HepG2 (cell line): ENCODE measurements around the gene C19orf73. TPM values are rescaled to one million over a fixed set of nuclear protein-coding genes. Genes with fewer than 3 reads are reported as not detected.

ENCODE experiments used
- BRCA1 ChIP-seq: sonication (generic); formaldehyde crosslinking; IDR thresholded peaks from 2 replicates; pipeline ENCODE4 v1.4.0; 2020; ENCODE audit warnings: missing genetic modification reagents
- ELK4 ChIP-seq: sonication (generic); formaldehyde crosslinking; IDR thresholded peaks from 2 replicates; pipeline ENCODE4 v1.9.0; 2021; ENCODE audit warnings: missing genetic modification reagents, borderline replicate concordance
- ETV6 ChIP-seq: sonication (generic); formaldehyde crosslinking; conservative IDR thresholded peaks from 2 replicates; pipeline ENCODE4 v1.4.0; 2020; ENCODE audit warnings: missing genetic modification reagents
- FOXK1 ChIP-seq: sonication (generic); formaldehyde crosslinking; IDR thresholded peaks from 2 replicates; pipeline ENCODE4 v1.4.0; 2020; ENCODE audit warnings: low read depth, missing genetic modification reagents, borderline replicate concordance
- GABPA ChIP-seq, 2 experiments: IDR thresholded peaks; 2 replicates each; pipeline ENCODE4 v1.6.1; 2011 to 2016; ENCODE audit warnings: low read depth in 2 of 2, low read length in 1 of 2, missing biosample characterization in 1 of 2, missing genetic modification characterization in 1 of 2
- GPBP1L1 ChIP-seq: sonication (generic); formaldehyde crosslinking; IDR thresholded peaks from 2 replicates; pipeline ENCODE4 v1.5.0; 2020; ENCODE audit warnings: mild to moderate bottlenecking, missing genetic modification reagents
- HDAC6 ChIP-seq: fragments of 200-600 bp; sonication (generic); IDR thresholded peaks from 2 replicates; pipeline ENCODE4 v1.7.0; 2017; ENCODE audit warnings: mild to moderate bottlenecking, antibody characterized with exemption, low read length, low read depth
- KAT7 ChIP-seq: IDR thresholded peaks from 2 replicates; pipeline ENCODE4 v1.6.1; 2018; ENCODE audit warnings: borderline replicate concordance, missing compliant biosample characterization
- KDM2A ChIP-seq: sonication (generic); formaldehyde crosslinking; IDR thresholded peaks from 2 replicates; pipeline ENCODE4 v1.4.0; 2020; ENCODE audit warnings: low read depth, missing genetic modification reagents, borderline replicate concordance
- KDM4B ChIP-seq: sonication (generic); formaldehyde crosslinking; IDR thresholded peaks from 2 replicates; pipeline ENCODE4 v1.4.0; 2020; ENCODE audit warnings: missing genetic modification reagents
- MED13 ChIP-seq: sonication (generic); formaldehyde crosslinking; IDR thresholded peaks from 2 replicates; pipeline ENCODE4 v1.5.0; 2020; ENCODE audit warnings: missing genetic modification reagents
- MEIS1 ChIP-seq: sonication (generic); formaldehyde crosslinking; IDR thresholded peaks from 2 replicates; pipeline ENCODE4 v1.9.0; 2021; ENCODE audit warnings: mild to moderate bottlenecking, missing genetic modification reagents, moderate library complexity, borderline replicate concordance
- NKX3-1 ChIP-seq: sonication (generic); formaldehyde crosslinking; IDR thresholded peaks from 2 replicates; pipeline ENCODE4 v1.5.0; 2020; ENCODE audit warnings: missing genetic modification reagents
- PHF21A ChIP-seq: sonication (generic); formaldehyde crosslinking; IDR thresholded peaks from 2 replicates; pipeline ENCODE4 v1.5.0; 2020; ENCODE audit warnings: mild to moderate bottlenecking, missing genetic modification reagents
- PHF8 ChIP-seq: sonication (generic); formaldehyde crosslinking; IDR thresholded peaks from 2 replicates; pipeline ENCODE4 v1.5.0; 2020; ENCODE audit warnings: missing genetic modification reagents
- POLR2AphosphoS5 ChIP-seq: IDR thresholded peaks from 2 replicates; pipeline ENCODE4 v1.6.1; 2012; ENCODE audit warnings: low read depth, low read length
- RORA ChIP-seq: sonication (generic); formaldehyde crosslinking; IDR thresholded peaks from 2 replicates; pipeline ENCODE4 v1.5.0; 2020; ENCODE audit warnings: mild to moderate bottlenecking, missing genetic modification reagents, moderate library complexity
- SP5 ChIP-seq: IDR thresholded peaks from 2 replicates; pipeline ENCODE4 v1.6.1; 2016; ENCODE audit warnings: low read depth, borderline replicate concordance
- SRSF4 ChIP-seq: fragments of 200-400 bp; formaldehyde crosslinking; IDR thresholded peaks from one replicate; pipeline ENCODE4 v1.6.1; 2018; ENCODE audit warnings: mild to moderate bottlenecking, low read depth, low read length, moderate library complexity; ENCODE audit not compliant: poor library complexity, severe bottlenecking
- STAT5B ChIP-seq: sonication (generic); formaldehyde crosslinking; IDR thresholded peaks from 2 replicates; pipeline ENCODE4 v1.4.0; 2020; ENCODE audit warnings: missing genetic modification reagents
- ZBTB7A ChIP-seq: sonication (generic); formaldehyde crosslinking; IDR thresholded peaks from 2 replicates; pipeline ENCODE4 v1.8.0; 2022; ENCODE audit warnings: mild to moderate bottlenecking, missing genetic modification reagents
- ZNF225 ChIP-seq: sonication (generic); formaldehyde crosslinking; IDR thresholded peaks from 2 replicates; pipeline ENCODE4 v1.4.0; 2020; ENCODE audit warnings: mild to moderate bottlenecking, missing genetic modification reagents
- ZNF256 ChIP-seq: sonication (generic); formaldehyde crosslinking; conservative IDR thresholded peaks from 2 replicates; pipeline ENCODE4 v1.4.0; 2020; ENCODE audit warnings: missing genetic modification reagents
- ZNF33A ChIP-seq: sonication (generic); formaldehyde crosslinking; IDR thresholded peaks from 2 replicates; pipeline ENCODE4 v1.5.1; 2020; ENCODE audit warnings: missing genetic modification reagents, mild to moderate bottlenecking, moderate library complexity, borderline replicate concordance
- ZNF367 ChIP-seq: sonication (generic); formaldehyde crosslinking; IDR thresholded peaks from 2 replicates; pipeline ENCODE4 v1.4.0; 2020; ENCODE audit warnings: missing genetic modification reagents, borderline replicate concordance
- ZNF598 ChIP-seq: sonication (generic); formaldehyde crosslinking; IDR thresholded peaks from 2 replicates; pipeline ENCODE4 v1.5.1; 2020; ENCODE audit warnings: mild to moderate bottlenecking, missing genetic modification reagents, borderline replicate concordance
- ZNF841 ChIP-seq: sonication (generic); formaldehyde crosslinking; IDR thresholded peaks from 2 replicates; pipeline ENCODE4 v1.8.1; 2023; ENCODE audit warnings: missing genetic modification reagents, borderline replicate concordance
- polyA plus RNA-seq, 8 experiments: library from polyadenylated mRNA; depleted of rRNA in 3 of 8; stranded (reverse) in 7 of 8; unstranded in 1 of 8; fragments of >200 nt; fragmentation: Illumina TruSeq in 4 of 8; extraction: Trizol in 4 of 8; gene quantifications; 2 replicates each; pipeline versions ENCODE4 v1.2.1 to v1.2.3, GENCODE V29; 2011 to 2016; ENCODE audit warnings: low read depth in 4 of 8, missing spikeins in 1 of 8, mixed read lengths in 1 of 8; ENCODE audit not compliant: insufficient read depth in 1 of 8
- total RNA-seq, 5 experiments: library from RNA; depleted of rRNA; stranded (reverse); fragments of >200 nt; fragmentation: Illumina TruSeq; extraction: Trizol; gene quantifications; 2 replicates each; pipeline ENCODE4 v1.2.3, GENCODE V29; 2016; ENCODE audit warnings: low read depth in 1 of 5
- TF ChIP-seq, protein P1 (sequence below): sonication (generic); formaldehyde crosslinking; IDR thresholded peaks from 2 replicates; pipeline ENCODE4 v1.8.0; 2023; ENCODE audit warnings: mild to moderate bottlenecking, missing genetic modification reagents

The C19orf73 gene
- total and polyA plus RNA-seq, 2 of the 13 experiments (the other 11 are each of a cell fraction or from before 2014, with no cell fraction given): 1.4 to 1.5 TPM

DNA sequence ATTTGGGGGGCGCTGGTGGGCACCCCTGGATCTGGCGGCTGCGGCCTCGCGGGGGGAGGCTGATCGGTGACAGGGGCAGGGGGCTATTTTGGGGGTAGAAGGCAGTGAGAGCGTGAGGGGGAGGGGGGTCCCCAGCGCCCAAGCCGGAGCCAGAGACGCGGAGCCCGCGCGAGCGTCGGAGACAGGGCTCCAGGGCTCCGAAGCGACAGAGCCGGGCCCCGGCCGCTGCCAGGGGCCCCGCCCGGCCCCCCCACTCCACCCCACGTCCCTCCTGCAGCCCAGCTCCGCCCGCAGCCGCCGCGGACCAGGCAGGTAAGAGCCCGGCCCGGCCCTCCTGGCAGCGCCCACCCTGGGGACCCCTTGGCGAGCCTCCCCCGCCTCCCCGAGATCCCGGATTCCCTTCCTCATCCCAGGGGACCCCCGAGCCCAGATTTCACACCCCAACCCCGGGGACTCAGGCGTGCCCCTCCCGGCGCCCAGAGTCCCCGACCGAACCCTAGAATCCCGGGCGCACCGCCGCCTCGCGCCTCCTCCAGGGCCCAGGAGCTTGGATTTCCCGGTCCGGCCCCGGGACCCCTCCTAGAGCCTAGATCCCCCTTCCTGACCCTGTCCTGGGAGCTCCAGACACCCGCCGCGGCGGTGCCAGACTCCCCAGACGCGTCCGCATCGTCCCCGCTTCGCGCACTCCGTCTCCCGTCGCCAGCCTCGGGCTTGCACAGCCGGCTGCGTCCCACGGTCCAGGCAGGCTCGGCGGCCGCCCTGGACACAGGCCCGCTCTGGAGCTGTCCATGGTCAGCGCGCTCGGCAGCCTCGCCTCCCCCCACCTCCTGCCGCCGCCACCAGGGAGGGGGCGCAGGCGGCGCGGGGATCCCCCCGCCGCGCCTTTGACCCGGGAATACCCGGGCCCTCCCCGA is 725 bp upstream of the C19orf73 start, which contains the start of gene PPFIA3 (continued):
- TF ChIP-seq ZNF33A (no peak), ZNF841 (CRISPR knock-in tag) (no peak), SP5 (CRISPR knock-in tag) (no peak), KDM2A (CRISPR knock-in tag) (peak; percentile 71; the same call in 1 of the 2 replicates), ZBTB7A (CRISPR knock-in tag) (no peak), SRSF4 (no peak), BRCA1 (CRISPR knock-in tag) (no peak), MEIS1 (no peak), STAT5B (CRISPR knock-in tag) (peak; percentile 73; the same call in 1 of the 2 replicates), ZNF225 (CRISPR knock-in tag) (no peak; the same call in 1 of the 2 replicates), ZNF256 (CRISPR knock-in tag) (no peak), HDAC6 (no peak), RORA (CRISPR knock-in tag) (no peak), GABPA (IDR thresholded peaks at IDR 0.05; ENCODE audit: low read depth, low read length) (no peak), GABPA (CRISPR knock-in tag; IDR thresholded peaks at IDR 0.05; ENCODE audit: low read depth) (no peak), ELK4 (CRISPR knock-in tag) (no peak), ZNF598 (no peak), POLR2AphosphoS5 (no peak), MED13 (CRISPR knock-in tag) (peak; percentile 58), KDM4B (0 out of 2 replicates have a peak, but pooled peaks have one; percentile 37), NKX3-1 (CRISPR knock-in tag) (no peak), ETV6 (CRISPR knock-in tag) (0 out of 2 replicates have a peak, but pooled peaks have one; percentile 68), ZNF367 (CRISPR knock-in tag) (no peak), GPBP1L1 (CRISPR knock-in tag) (no peak), PHF21A (peak; percentile 39; the same call in 1 of the 2 replicates), KAT7 (CRISPR knock-in tag) (no peak), FOXK1 (CRISPR knock-in tag) (no peak), PHF8 (CRISPR knock-in tag) (no peak)
- TF ChIP-seq, protein P1, sequence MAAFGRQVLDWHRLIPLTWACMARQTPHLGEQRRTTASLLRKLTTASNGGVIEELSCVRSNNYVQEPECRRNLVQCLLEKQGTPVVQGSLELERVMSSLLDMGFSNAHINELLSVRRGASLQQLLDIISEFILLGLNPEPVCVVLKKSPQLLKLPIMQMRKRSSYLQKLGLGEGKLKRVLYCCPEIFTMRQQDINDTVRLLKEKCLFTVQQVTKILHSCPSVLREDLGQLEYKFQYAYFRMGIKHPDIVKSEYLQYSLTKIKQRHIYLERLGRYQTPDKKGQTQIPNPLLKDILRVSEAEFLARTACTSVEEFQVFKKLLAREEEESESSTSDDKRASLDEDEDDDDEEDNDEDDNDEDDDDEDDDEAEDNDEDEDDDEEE (CRISPR knock-in tag): no peak
